CD4-positive, alpha-beta T cell (primary cell): ENCODE measurements around the gene NME4. TPM values are rescaled to one million over a fixed set of nuclear protein-coding genes. Genes with fewer than 3 reads are reported as not detected.
"Not testable (repeated sequence)": the region's sequence is repeated elsewhere in the genome, so short reads cannot be mapped to it uniquely, and the experiment has no call there.

Experiments
- ATAC-seq: fragments of 200-7000 bp; cut with Tn5 transposase; one replicate; pipeline ENCODE4 v1.10.0; 2022; ENCODE audit warnings: mild to moderate bottlenecking; ENCODE audit not compliant: poor library complexity
- CTCF ChIA-PET: fragments of 350-600 bp; sonication (Branson Sonifier 250); formaldehyde crosslinking; loops from one replicate; lab custom pipeline; 2021; ENCODE audit warnings: antibody characterized with exemption, inconsistent platforms; lab: Charles Lee
- POLR2A ChIA-PET: fragments of 350-600 bp; sonication (Branson Sonifier 250); formaldehyde crosslinking; loops from one replicate; lab custom pipeline; 2021; ENCODE audit warnings: antibody characterized with exemption, inconsistent platforms; lab: Charles Lee
- DNase-seq, 14 experiments: peaks; one replicate each; pipeline ENCODE4 v3.0.0-alpha.2; 2013 to 2020; ENCODE audit warnings: mixed read lengths in 2 of 14
- H3K27ac ChIP-seq, 2 donors: one replicate each; pipeline versions ENCODE4 v1.5.1 to v1.7.0; 2013; ENCODE audit warnings: low read length in 2 of 2, low read depth in 1 of 2, mild to moderate bottlenecking in 1 of 2
- H3K27me3 ChIP-seq, 2 experiments: 1 replicate in 1 of 2; 2 replicates in 1 of 2; pipeline versions ENCODE4 v1.6.1 to v1.7.0; 2013; ENCODE audit warnings: low read length in 2 of 2, control low read depth in 1 of 2, mild to moderate bottlenecking in 1 of 2, moderate library complexity in 1 of 2; ENCODE audit not compliant: insufficient read depth in 2 of 2, control insufficient read depth in 1 of 2
- H3K36me3 ChIP-seq: one replicate; pipeline ENCODE4 v1.6.1; 2013; ENCODE audit warnings: low read length, control low read depth; ENCODE audit not compliant: insufficient read depth
- H3K4me1 ChIP-seq: one replicate; pipeline ENCODE4 v1.6.1; 2013; ENCODE audit warnings: low read length, control low read depth; ENCODE audit not compliant: insufficient read depth
- H3K4me3 ChIP-seq: one replicate; pipeline ENCODE4 v1.5.1; 2013; ENCODE audit warnings: mild to moderate bottlenecking, low read length, moderate library complexity
- H3K9me3 ChIP-seq, 2 experiments: 1 replicate in 1 of 2; 2 replicates in 1 of 2; pipeline versions ENCODE4 v1.6.1 to v1.7.0; 2013; ENCODE audit warnings: low read length in 2 of 2, mild to moderate bottlenecking in 2 of 2, control low read depth in 1 of 2, moderate library complexity in 1 of 2; ENCODE audit not compliant: control insufficient read depth in 1 of 2, insufficient read depth in 1 of 2
- H3K27ac Mint-ChIP-seq: one replicate; pipeline ENCODE4 v1.8.0; 2020; ENCODE audit warnings: mixed read lengths
- H3K27me3 Mint-ChIP-seq: one replicate; pipeline ENCODE4 v1.8.0; 2021; ENCODE audit warnings: mixed read lengths
- H3K36me3 Mint-ChIP-seq: one replicate; pipeline ENCODE4 v1.8.0; 2021; ENCODE audit warnings: low read depth, mixed read lengths
- H3K4me1 Mint-ChIP-seq: one replicate; pipeline ENCODE4 v1.8.0; 2021; ENCODE audit warnings: low read depth, mixed read lengths
- H3K4me3 Mint-ChIP-seq: one replicate; pipeline ENCODE4 v1.8.0; 2020; ENCODE audit warnings: mild to moderate bottlenecking, mixed read lengths
- H3K9me3 Mint-ChIP-seq: one replicate; pipeline ENCODE4 v1.8.0; 2020; ENCODE audit warnings: mixed read lengths
- intact Hi-C, 2 experiments: fragments of 100-400 bp; cut with DNase I in 1 of 2; cut with micrococcal nuclease in 1 of 2; formaldehyde crosslinking; loops; one replicate each; pipeline versions ENCODE4 v1.15.1 to v1.9.0; 2023 to 2025; cut with DNase I, micrococcal nuclease
- polyA plus RNA-seq, 2 donors: library from polyadenylated mRNA; unstranded; fragments of 120-200 nt; gene quantifications; one replicate each; pipeline ENCODE4 v1.2.1, GENCODE V29; 2013
- total RNA-seq, 174 experiments: library from RNA in 2 of 174; stranded (reverse) in 2 of 174; gene quantifications; one replicate each; pipeline ENCODE4 v1.2.3 and lab custom pipeline; 2021 to 2026
- TF ChIP-seq, protein P1 (sequence below): fragments of 200-600 bp; IDR thresholded peaks from one replicate; pipeline ENCODE4 v1.8.0; 2022; ENCODE audit warnings: antibody characterized with exemption, mild to moderate bottlenecking

NME4 gene
- total RNA-seq = 10 to 100 TPM; 31.2 to 32.6 TPM
- 41.4 TPM for polyA plus RNA-seq (2013, experiment 1 of 2)
- 44.1 TPM for polyA plus RNA-seq (2013, experiment 2 of 2)
- 3.6 to 35.6 (median 14.3) reads per million in 172 experiments for total RNA-seq (lab: John Stamatoyannopoulos, UW)

DNA sequence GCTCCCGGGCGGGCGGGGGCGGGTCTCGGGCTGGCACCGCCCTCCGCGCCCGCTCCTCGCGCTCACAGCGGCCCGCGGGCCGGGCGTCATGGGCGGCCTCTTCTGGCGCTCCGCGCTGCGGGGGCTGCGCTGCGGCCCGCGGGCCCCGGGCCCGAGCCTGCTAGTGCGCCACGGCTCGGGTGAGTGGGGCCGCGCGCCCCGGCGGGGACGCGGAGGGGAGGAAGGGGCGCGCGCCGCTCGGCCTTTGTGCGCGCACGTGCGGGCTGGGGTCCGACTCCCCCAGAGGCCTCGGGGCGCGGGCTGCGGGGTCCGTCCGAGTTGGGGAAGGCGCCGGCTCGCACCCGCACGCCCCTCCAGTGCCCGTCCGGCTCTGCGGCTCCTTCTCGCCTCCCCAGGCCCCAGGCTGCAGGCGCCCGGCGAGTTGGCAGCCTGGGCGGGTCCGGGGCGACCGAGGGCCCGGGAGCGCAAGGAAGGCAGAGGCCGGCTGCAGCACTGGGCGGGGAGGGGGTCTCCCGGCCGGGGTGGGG, at the start of gene NME4:
Gene NME4, plus strand, starts transcription at position 65 of the 527 bp plus-strand sequence. Its CDS starts 24 bp downstream, at position 89.
- Histone ChIP-seq H3K27me3 (no peaks in the 10 kb centered on the region), H3K36me3 (no peaks in the 10 kb centered on the region), H3K27ac (no peak within 1 kb of the TSS), H3K4me3 (peak within 1 kb of the TSS; percentile 49), H3K9me3 (peaks cover 0 to under 1% of the 10 kb centered on the region in 2 experiments), H3K4me1 (peaks cover 23% of the 10 kb centered on the region)
- peaks cover 5% of the 10 kb centered on the region for H3K36me3 Mint-ChIP-seq
- H3K4me3 Mint-ChIP-seq = peak within 1 kb of the TSS; percentile 98
- ATAC-seq = no peak
- ChIA-PET POLR2A (interaction anchor here (1.0 kb wide), 1 partner anchor 15 kb away, joined by 3 read pairs; the partner anchor contains the start of gene PGAP6), CTCF (no interaction called here)
- no peaks in the 10 kb centered on the region for H3K27me3 Mint-ChIP-seq
- H3K9me3 Mint-ChIP-seq = no peaks in the 10 kb centered on the region
- peaks cover 26% of the 10 kb centered on the region for H3K4me1 Mint-ChIP-seq
- TF ChIP-seq, protein P1, sequence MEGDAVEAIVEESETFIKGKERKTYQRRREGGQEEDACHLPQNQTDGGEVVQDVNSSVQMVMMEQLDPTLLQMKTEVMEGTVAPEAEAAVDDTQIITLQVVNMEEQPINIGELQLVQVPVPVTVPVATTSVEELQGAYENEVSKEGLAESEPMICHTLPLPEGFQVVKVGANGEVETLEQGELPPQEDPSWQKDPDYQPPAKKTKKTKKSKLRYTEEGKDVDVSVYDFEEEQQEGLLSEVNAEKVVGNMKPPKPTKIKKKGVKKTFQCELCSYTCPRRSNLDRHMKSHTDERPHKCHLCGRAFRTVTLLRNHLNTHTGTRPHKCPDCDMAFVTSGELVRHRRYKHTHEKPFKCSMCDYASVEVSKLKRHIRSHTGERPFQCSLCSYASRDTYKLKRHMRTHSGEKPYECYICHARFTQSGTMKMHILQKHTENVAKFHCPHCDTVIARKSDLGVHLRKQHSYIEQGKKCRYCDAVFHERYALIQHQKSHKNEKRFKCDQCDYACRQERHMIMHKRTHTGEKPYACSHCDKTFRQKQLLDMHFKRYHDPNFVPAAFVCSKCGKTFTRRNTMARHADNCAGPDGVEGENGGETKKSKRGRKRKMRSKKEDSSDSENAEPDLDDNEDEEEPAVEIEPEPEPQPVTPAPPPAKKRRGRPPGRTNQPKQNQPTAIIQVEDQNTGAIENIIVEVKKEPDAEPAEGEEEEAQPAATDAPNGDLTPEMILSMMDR = no peak
- peak in 6 of 14 experiments; percentile 13 to 73 (median 39) for DNase-seq
- peak within 1 kb of the TSS; percentile 90 for H3K27ac Mint-ChIP-seq
- intact Hi-C loops = loop anchor here (1.0 to 2.0 kb wide), 2 partner anchors 14 to 15 kb away; no protein-coding TSS in a partner anchor

DNA sequence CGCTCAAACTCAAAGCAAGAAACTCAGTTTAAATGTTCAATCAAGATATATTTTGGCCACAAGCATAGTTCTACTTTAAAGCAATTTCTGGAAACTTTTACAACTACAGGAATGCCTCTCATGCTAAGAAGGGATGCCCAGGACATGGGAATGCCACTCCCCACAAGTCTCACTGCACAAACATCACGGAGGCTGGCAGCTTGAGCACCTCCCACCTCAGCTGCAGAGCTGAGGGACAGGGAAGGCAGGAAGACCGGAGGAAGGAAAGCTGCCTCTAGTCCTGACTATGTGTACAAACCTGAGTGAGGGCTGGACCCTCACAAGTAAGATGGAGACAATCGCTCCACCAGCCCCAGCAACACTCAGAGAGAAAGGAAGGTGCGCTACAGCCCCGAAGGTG, 49.8 kb upstream of the NME4 start:
- Mint-ChIP-seq H3K27ac (peak overlapping the region; percentile 19), H3K4me3 (peak overlapping the region; percentile 48)

DNA sequence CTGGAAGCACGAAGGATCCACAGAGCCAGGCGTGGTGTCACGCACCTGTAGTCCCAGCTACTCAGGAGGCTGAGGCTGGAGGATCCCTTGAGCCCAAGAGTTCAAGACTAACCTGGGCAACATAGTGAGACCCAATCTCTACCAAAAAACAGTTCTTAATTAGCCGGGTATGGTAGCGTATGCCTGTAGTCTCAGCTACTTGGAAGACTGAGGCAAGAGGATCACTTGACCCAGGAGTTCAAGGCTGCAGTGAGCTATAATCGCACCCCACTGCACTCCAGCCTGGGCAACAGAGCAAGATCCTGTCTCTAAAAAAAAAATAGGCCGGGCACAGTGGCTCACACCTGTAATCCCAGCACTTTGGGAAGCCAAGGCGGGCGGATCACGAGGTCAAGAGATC, 48.5 kb upstream of the NME4 start:
- H3K9me3 Mint-ChIP-seq, ATAC-seq, H3K27me3 Mint-ChIP-seq, intact Hi-C loops, H3K27me3 ChIP-seq, DNase-seq, CTCF ChIA-PET, H3K9me3 ChIP-seq, H3K27ac ChIP-seq, H3K4me3 ChIP-seq: not testable (repeated sequence)
- POLR2A ChIA-PET = interaction anchor here (1.1 kb wide), 1 partner anchor 114 kb away, joined by 5 read pairs; the partner anchor contains the start of gene FAM234A
- peaks cover 46% of the 10 kb centered on the region for H3K36me3 ChIP-seq
- H3K4me1 Mint-ChIP-seq = peaks cover 71% of the 10 kb centered on the region
- H3K4me3 Mint-ChIP-seq = peak overlapping the region; percentile 45
- H3K27ac Mint-ChIP-seq = peak overlapping the region; percentile 44
- H3K36me3 Mint-ChIP-seq = peaks cover 55% of the 10 kb centered on the region
- peaks cover 70% of the 10 kb centered on the region for H3K4me1 ChIP-seq

More for the DNA sequence above, 49.8 kb upstream of the NME4 start:
- intact Hi-C loops = no loop called here
- no peak overlapping the region for H3K4me3 ChIP-seq
- no peak overlapping the region for H3K27ac ChIP-seq
- H3K9me3 ChIP-seq = no peaks in the 10 kb centered on the region
- Mint-ChIP-seq H3K9me3 (no peaks in the 10 kb centered on the region), H3K27me3 (no peaks in the 10 kb centered on the region), H3K36me3 (peaks cover 68% of the 10 kb centered on the region), H3K4me1 (peaks cover 77% of the 10 kb centered on the region)
- peaks cover 59% of the 10 kb centered on the region for H3K36me3 ChIP-seq
- TF ChIP-seq, protein P1 = no peak
- ChIA-PET CTCF (no interaction called here), POLR2A (no interaction called here)
- no peak for DNase-seq
- H3K4me1 ChIP-seq = peaks cover 77% of the 10 kb centered on the region
- no peak for ATAC-seq
- no peaks in the 10 kb centered on the region for H3K27me3 ChIP-seq
